UCSD-AML1 (cell line): ENCODE data around the gene NGLY1.
A peak's percentile ranks its signal among the peaks of the same experiment; 100 is the strongest.

Experiments
- DNase-seq: peaks from one replicate; lab custom pipeline; 2025; ENCODE audit not compliant: unreplicated experiment; lab: John Stamatoyannopoulos, UW

Gene NGLY1

DNA sequence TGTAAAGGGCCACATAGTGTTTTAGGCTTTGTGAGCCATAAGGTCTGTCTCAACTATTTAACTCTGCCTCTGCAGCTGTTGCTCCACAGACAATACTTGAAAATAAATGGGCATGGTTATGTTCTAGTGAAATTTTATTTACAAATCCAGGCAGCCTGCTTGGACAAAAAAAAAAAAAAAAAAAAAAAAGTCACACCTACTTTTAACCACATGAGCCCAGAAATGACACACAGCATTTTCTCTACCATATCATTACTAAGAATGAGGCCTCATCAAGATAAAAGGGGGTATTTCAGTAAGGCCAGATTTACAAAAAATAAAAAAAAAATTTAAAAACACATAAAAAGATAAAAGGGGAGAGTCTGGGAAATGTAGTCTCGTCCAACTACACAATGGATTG lies 1.7 kb upstream of the NGLY1 start:
- no peak for DNase-seq

- peak; percentile 84 for DNase-seq
Observed at GRCh38 chr3:25783661-25784512, 644 bp upstream of the NGLY1 start.

- no peak for DNase-seq
Observed at GRCh38 chr3:25782636-25782937, 656 bp downstream of the NGLY1 start.

- no peak for DNase-seq
Observed at GRCh38 chr3:25781758-25782594, 1.3 kb downstream of the NGLY1 start.

GRCh38 chr3:25781145-25781757 lies 2.0 kb downstream of the NGLY1 start:
- DNase-seq: no peak

DNA sequence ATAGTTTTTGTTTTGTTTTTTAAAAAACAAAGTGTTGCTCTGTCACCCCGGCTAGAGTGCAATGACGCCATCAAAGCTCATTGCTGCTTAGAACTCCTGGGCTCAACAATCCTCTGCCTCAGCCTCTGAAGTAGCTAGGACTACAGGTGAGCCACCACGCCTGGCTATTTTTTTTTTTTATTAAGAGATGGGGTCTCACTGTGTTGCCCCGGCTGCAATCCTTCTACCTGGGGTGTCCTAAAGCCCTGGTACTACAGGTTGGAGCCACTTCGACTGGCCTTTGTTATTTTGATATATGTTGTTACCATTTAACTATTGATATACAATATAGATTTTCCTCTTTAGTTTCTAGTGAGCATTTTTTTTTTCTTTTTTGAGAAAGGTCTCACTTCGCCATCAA lies 2.6 kb downstream of the NGLY1 start:
- no peak for DNase-seq

GRCh38 chr3:25775936-25776335 lies 7.3 kb downstream of the NGLY1 start:
- DNase-seq: no peak

DNA sequence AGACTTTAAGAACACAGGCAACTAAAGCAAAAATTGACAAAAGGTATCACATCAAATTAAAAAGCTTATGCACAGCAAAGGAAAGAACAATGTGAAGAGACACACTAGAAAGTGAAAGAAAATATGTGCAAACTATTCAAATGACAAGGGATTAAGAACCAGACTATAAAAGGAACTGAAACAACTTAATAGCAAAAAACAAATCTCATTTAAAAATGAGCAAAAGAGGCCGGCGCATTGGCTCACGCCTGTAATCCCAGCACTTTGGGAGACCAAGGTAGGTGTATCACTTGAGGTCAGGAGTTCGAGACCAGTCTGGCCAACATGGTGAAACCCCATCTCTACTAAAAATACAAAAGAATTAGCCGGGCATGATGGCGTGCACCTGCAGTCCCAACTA lies 14.4 kb downstream of the NGLY1 start:
- DNase-seq: no peak

DNA sequence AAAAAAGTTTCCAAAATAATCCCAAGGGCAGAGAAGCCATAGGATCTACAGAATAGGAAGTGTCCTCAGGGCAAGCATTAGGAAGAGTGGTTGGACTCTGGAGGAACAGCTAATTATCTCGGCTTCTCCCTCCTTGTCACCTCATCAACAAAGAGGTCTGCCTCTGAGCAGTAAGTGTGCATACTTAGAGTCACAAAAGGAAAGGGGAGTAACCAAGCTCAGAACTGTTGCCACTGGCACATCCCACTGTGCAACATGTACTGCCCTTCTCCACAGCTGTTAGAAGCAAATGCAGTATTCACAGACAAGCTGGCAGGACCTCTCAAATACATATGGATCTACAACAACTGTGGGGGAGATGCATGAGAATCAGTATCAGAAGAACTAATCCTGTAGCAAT lies 31.5 kb downstream of the NGLY1 start:
- no peak for DNase-seq

GRCh38 chr3:25751048-25751447 lies 32.2 kb downstream of the NGLY1 start:
- no peak for DNase-seq

GRCh38 chr3:25749031-25749581 lies 34.1 kb downstream of the NGLY1 start:
- DNase-seq: no peak

DNA sequence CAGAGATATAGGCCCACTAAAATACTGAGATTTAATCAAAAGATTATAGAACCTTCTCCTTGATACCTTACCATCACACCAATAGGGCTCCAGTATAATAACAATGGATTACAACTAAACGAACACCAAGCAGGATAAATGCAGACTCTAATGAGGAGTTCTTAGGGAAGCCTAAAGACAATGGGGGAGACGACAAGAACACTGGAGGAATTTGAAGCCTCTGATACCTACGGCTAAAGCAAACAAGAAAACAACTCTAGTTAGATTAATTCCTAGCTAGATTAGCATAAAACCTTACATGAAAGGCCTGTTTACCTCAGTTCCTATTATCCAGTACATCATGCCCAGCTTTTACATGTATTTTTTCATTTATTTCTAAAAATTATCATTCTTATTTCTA lies 35.1 kb downstream of the NGLY1 start:
- no peak for DNase-seq

GRCh38 chr3:25747033-25747432 lies 36.2 kb downstream of the NGLY1 start:
- no peak for DNase-seq

DNA sequence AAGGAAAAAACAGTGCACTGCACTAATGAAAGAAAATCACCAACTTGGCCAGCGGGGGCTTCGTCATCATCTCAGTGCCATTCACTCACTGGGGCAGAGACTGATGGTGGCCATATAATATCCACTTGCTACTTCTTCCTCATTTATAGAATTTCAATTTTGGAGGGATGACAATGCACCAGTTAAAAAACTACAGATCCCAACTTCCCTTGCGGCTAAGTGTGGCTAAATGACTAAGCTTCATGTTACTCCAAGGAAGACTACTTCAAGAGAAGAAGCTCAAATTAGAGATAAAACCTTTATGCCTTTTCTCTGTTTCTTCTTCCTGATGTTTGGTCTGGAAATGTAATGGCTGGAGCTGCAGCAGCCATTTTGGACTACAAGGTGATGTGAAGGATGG lies 38.8 kb downstream of the NGLY1 start:
- DNase-seq: no peak

GRCh38 chr3:25728101-25728500 lies 55.1 kb downstream of the NGLY1 start:
- DNase-seq: no peak

DNA sequence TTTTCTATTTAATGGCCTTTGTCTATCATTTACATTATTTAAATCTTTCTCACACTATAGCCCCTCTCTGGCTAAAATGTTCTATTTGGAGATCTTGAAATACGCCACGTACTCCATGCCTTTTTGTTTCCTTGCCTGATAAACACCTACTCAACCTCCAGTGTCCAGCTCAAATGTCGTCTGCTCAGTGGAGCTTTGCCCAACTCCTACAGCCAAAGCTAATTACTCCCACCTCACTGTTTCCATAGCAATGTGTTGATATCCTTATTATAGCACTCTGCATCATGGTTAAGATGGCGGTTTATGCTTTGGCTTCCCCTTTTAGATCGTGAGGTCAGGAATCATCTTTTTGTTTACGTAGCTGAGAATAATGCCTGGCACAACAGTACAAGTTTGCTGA lies 55.9 kb downstream of the NGLY1 start:
- DNase-seq: no peak

GRCh38 chr3:25725810-25726209 lies 57.4 kb downstream of the NGLY1 start:
- no peak for DNase-seq

GRCh38 chr3:25724948-25725645 lies 58.1 kb downstream of the NGLY1 start:
- DNase-seq: no peak

DNA sequence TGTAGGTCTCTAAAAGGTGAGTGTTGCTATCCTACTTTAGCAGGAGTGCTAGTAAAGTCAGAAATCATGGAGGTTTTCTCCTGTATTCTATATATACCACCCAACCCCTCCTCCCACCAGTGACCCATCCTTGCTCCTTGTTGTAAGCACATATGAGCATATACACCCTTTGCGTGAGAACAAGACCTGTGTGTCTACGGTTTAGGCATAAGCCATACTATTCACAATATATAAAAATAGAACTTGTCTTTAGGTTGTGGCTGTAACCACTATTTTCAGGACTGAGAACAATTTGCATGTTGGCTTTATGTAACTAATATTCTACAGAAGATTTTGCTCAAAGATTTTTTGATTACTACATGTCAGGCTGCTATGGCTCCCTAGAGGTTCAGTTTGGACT lies 59.4 kb downstream of the NGLY1 start:
- no peak for DNase-seq

DNA sequence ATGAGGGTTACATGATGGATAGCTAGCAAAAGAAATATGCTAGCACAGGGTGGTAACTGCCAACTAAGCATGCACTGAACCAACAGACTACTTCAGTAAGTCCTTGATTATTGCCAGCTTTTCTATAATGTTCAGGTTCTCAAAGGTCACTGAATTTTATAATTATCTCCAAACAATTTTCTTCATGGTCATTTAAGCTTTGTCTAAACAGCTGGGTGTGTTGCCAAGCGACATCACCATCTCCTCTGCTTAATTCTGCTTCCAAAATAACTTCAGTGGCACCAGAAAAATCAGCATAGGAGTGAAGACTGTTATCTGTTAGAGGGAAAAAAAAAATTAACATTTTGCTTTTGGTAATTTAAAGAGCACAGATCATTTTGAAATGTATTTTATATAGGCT lies 63.9 kb downstream of the NGLY1 start:
- no peak for DNase-seq

GRCh38 chr3:25713341-25713985 lies 69.8 kb downstream of the NGLY1 start:
- DNase-seq: no peak
